Stimulated activated naive CD8-positive, alpha-beta T cell treated with anti-CD3 and anti-CD28 coated beads, Interleukin-15, amount 100 ng/mL, for 72 hours (primary cell): ENCODE results near the gene ACVR1B.

Experiments used
- ATAC-seq: fragments of 150-1000 bp; cut with Tn5 transposase; 2 replicates; pipeline ENCODE4 v1.10.0; 2021; ENCODE audit warnings: mild to moderate bottlenecking, moderate library complexity
- DNase-seq, 2 donors: peaks; one replicate each; pipeline ENCODE4 v3.0.0; 2021 to 2022
- H3K27ac Mint-ChIP-seq, 2 donors: one replicate each; pipeline ENCODE4 v1.8.0; 2022; ENCODE audit warnings: mild to moderate bottlenecking in 2 of 2, mixed read lengths in 2 of 2, moderate library complexity in 2 of 2
- H3K27me3 Mint-ChIP-seq: one replicate; pipeline ENCODE4 v1.8.0; 2022; ENCODE audit warnings: mixed read lengths
- H3K4me1 Mint-ChIP-seq: one replicate; pipeline ENCODE4 v1.8.0; 2022; ENCODE audit warnings: mild to moderate bottlenecking, mixed read lengths
- H3K4me3 Mint-ChIP-seq, 2 donors: one replicate each; pipeline ENCODE4 v1.8.0; 2022; ENCODE audit warnings: mild to moderate bottlenecking in 2 of 2, mixed read lengths in 2 of 2, moderate library complexity in 1 of 2
- H3K9me3 Mint-ChIP-seq, 2 donors: one replicate each; pipeline ENCODE4 v1.8.0; 2022; ENCODE audit warnings: mixed read lengths in 2 of 2

The ACVR1B gene

DNA sequence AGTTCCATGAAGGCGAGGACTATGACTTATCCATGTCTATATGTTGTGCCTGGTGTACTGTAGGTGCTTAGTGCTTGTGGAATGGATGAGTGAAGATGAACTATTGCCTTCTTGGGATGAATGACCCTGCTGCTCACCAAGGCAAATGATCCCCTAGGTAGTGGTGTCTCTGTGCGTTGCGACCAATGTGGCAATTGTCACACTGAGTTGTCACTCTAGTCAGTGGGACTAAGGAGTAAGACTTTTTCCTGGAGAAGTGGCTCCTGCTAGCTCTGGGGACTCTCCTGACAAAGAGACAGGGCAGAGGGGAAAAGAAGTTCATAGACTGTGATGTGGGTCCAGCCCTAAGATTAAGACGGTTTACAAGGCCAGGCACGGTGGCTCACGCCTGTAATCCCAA, 3.4 kb upstream of the ACVR1B start:
- Mint-ChIP-seq H3K27me3 (peaks cover 10% of the 10 kb centered on the region), H3K9me3 (peaks cover 8 to 16% of the 10 kb centered on the region in 2 donors), H3K4me1 (peaks cover 13% of the 10 kb centered on the region), H3K27ac (no peak overlapping the region), H3K4me3 (no peak overlapping the region)
- ATAC-seq: no peak
- no peak for DNase-seq

DNA sequence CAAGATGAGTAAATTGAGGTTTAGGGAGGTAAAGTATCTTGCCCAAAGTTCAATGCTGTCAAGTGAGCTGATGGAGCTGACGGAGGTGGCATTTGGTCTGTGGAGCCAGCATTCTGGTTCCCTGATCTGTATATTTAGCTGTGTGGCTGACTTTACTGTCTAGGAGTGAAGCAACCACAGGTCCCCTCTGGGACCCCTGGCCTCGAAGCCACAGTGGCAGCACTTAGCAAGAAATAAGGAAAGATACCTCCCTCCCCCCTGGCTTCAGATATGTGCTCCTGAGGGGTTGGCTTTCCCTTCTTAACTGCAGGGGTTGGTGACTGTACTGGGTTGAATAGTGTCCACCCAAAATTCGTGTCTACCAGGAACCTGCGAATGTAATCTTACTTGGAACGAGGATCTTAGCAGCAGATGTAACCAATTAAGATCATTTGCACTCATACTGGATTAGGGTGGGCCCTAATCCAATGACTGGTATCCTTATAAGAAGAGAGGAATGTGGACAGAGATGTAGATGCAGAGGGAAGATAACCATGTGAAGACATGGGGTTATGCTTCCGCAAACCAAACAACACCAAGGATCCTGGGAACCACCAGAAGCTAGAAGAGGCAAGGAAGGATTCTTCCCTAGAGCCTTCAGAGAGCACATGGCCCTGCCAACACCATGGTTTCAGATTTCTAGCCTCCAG, 2.0 kb upstream of the ACVR1B start:
- H3K27ac Mint-ChIP-seq: no peak overlapping the region

DNA sequence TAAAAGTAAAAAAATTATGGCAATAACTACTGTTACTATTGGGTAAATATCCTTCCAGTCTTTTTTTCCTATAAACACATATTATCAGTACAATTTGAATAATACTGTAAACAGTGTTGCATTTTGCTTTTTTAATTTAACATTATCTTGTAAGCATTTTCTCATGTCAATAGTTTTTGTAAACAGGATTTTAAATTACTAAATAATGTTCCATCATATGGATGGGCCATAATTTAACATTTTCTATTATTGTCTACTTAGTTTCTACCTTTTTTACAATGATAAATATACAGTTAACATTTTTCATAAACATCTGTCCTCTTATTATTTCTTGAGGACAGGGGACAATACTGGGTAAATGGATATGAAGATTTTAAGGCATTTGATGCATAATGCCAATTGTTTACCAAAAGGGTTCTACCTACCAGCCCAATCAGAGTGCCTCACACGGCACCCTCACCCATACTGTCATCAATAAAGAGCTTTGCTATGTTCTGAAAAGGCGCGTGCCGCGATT, 759 bp upstream of the ACVR1B start:
- peak overlapping the region; percentile 98 to 99 for H3K4me3 Mint-ChIP-seq
- peak; percentile 60 for ATAC-seq
- no peaks in the 10 kb centered on the region for H3K9me3 Mint-ChIP-seq
- peak overlapping the region; percentile 93 to 96 for H3K27ac Mint-ChIP-seq
- H3K27me3 Mint-ChIP-seq: peaks cover 10% of the 10 kb centered on the region
- H3K4me1 Mint-ChIP-seq: peaks cover 40% of the 10 kb centered on the region
- DNase-seq: no peak

More for the DNA sequence above, 2.0 kb upstream of the ACVR1B start:
- Mint-ChIP-seq H3K9me3 (peaks cover 3 to 10% of the 10 kb centered on the region in 2 donors), H3K4me1 (peaks cover 27% of the 10 kb centered on the region), H3K27me3 (peaks cover 10% of the 10 kb centered on the region), H3K4me3 (peak overlapping the region in 1 of 2 donors; percentile 8)
- no peak for DNase-seq
- ATAC-seq: no peak

DNA sequence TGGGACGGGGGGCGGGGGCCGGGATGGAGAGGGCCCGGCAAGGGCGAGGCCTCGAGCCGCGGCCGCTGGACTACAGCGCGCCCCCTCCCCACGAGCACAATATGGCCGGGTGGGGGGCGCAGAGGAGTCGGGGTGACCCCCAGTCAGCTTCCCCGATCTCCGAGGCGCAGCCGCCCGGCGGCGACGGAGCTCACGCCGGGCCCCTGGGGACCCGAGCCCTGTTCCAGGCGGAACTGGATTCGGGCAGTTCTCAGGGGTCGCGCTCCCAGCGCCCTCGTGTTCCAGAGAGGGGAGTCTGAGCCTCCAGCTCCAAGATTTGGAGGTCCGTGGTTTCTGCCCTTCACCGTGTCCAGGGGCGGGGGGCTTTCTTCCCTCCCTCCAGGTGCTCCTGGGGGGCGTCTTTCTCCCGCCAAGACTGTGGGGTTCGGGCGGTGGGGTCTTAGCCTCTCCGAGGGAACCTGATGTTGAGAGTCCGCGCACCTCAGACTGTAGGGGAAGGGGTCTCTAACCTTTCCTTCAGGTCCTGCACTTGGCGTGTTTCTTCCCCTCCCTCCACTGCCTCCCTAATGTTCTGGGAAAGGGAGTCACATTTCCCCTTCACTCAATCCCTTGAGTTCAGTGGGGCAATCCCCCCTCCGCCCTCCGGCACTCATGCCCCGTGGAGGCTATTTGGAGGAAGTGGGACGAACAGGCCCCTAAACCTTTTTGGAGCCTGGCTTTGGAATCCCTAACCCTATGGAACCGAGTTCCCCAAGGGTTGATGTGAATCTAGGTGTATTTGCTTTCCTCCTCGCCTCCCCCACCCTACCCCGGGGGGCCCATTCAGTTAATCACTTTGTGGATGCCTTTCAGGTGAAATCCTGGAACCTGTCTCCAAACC, 584 bp downstream of the ACVR1B start:
- Mint-ChIP-seq H3K27me3 (peaks cover 10% of the 10 kb centered on the region), H3K27ac (peak overlapping the region in 1 of 2 donors; percentile 69), H3K9me3 (no peaks in the 10 kb centered on the region), H3K4me1 (peaks cover 44% of the 10 kb centered on the region), H3K4me3 (peak overlapping the region; percentile 49 to 78)
- ATAC-seq (peak; percentile 19), DNase-seq (no peak)

DNA sequence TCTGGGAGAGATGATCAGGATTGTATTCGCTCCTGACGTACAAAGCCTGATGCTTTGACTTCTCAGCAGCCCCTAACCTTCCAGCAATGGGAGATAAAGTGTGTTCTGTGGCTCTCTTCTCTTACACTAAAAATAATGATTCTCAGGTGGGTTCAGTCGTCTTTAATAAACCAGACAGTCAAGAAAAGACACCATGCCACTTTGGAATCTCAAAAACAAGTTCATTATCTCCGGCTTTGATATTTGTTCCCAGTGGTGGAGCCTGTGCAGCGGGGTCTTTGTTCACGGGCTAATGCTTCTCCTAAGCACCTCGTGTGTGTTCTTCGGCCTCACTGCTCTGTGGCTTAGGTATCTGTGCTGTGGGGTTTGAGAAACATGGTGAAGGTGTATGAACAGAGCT, 1.6 kb downstream of the ACVR1B start:
- H3K4me3 Mint-ChIP-seq: peak overlapping the region; percentile 49 to 78
- H3K9me3 Mint-ChIP-seq: no peaks in the 10 kb centered on the region
- no peak for ATAC-seq
- peaks cover 44% of the 10 kb centered on the region for H3K4me1 Mint-ChIP-seq
- no peak overlapping the region for H3K27ac Mint-ChIP-seq
- no peak for DNase-seq
- H3K27me3 Mint-ChIP-seq: peaks cover 10% of the 10 kb centered on the region

DNA sequence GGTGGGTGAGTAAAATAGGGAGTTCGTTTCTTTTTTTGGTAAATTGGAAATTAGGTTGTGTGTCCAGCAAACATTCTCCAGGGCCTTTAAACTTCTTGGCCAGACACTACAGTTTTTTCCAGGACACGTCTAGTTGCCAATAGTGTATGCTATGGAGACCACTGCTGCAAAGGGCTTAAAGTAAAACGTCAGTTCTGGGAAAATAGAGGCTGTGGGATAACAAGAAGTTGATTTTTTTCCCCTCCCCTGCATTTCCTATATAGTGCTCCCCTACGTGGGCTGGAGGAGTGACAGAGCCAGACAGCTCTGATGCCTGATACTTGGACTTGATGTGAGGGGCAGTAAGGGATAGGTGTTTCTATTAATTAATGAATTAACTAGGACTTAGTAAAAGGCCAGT, 2.4 kb downstream of the ACVR1B start:
- Mint-ChIP-seq H3K4me3 (peak overlapping the region; percentile 49 to 78), H3K27ac (no peak overlapping the region), H3K27me3 (peaks cover 10% of the 10 kb centered on the region), H3K9me3 (no peaks in the 10 kb centered on the region), H3K4me1 (peaks cover 44% of the 10 kb centered on the region)
- DNase-seq (no peak), ATAC-seq (no peak)

DNA sequence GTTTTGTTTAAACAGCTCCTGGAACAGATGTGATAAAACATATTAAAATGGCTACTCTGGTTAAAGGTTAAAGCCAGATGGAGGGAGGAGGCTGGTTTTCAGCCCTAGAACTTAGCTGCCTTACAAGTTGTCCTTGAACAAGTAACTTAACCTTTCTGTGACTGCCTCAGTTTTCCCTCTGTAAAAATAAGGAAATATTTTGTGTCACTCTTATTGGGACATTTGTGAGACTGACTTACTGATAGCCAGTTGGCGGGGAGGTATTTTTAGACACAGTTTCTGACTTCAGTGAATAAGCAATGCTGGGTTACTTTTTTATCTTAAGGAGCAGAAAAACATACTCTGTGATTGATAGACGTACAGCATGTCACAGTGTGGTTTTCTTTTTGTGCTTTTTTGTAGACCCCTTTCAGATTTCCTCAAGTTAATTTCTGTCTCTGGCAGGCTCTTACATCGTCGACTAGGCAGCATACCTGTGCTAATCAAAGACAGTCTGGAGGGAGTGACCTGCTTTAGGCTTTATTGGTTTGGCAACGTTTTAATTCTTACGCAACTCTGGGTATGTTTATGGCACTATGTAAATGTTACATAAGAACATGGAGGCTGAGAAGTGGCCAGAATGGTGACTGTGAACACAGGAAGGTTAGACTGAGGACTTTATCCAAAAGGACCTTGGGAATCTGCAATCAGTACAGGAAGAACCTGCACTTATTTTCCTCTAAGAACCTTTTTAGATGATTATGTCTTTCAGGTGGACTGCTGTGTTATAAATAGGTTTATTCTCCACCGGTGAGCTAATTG, 3.3 kb downstream of the ACVR1B start:
- Mint-ChIP-seq H3K4me3 (peak overlapping the region in 1 of 2 donors; percentile 49), H3K27ac (no peak overlapping the region), H3K4me1 (peaks cover 44% of the 10 kb centered on the region), H3K27me3 (peaks cover 5% of the 10 kb centered on the region), H3K9me3 (no peaks in the 10 kb centered on the region)
- ATAC-seq: no peak
- no peak for DNase-seq

DNA sequence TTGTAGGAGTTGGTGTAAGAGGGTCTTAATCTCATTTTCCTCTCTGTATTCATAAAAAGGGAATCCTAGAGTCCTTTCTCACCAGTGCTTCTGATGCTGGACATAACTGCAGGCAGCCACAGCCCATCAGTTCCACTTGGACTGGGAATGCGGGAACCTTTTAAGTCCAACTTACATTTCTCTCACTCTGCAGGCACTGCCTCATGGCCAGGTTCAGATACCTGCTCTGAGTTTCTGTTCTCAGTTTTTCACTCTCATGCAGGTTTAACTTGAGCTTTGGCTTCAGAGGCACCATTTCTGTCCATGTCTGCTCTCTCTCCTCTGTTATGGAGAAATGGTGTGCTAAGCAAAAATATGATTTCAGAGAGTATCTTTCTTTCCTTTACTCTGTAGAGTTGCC, 4.2 kb downstream of the ACVR1B start:
- ATAC-seq (no peak), DNase-seq (no peak)
- peaks cover 46% of the 10 kb centered on the region for H3K4me1 Mint-ChIP-seq
- no peaks in the 10 kb centered on the region for H3K9me3 Mint-ChIP-seq
- H3K27ac Mint-ChIP-seq: peak overlapping the region in 1 of 2 donors; percentile 28
- no peaks in the 10 kb centered on the region for H3K27me3 Mint-ChIP-seq
- H3K4me3 Mint-ChIP-seq: no peak overlapping the region

DNA sequence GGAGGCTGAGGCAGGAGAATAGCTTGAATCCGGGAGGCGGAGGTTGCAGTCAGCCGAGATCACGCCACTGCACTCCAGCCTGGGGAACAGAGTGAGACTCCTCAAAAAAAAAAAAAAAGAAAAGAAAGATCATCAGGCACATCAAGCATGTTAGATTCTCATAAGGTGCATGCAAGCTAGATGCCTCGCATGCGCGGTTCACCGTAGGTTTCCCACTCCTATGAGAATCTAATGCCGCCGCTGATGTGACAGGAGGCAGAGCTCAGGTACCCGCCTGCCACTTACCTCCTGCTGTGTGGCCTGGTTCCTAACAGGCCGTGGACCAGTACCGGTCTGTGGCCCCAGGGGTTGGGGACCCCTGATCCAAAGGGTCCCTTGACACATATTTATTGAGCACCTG, 7.0 kb downstream of the ACVR1B start:
- H3K27me3 Mint-ChIP-seq: no peaks in the 10 kb centered on the region
- H3K4me1 Mint-ChIP-seq: peaks cover 49% of the 10 kb centered on the region
- DNase-seq: no peak
- H3K4me3 Mint-ChIP-seq: no peak overlapping the region
- H3K9me3 Mint-ChIP-seq: no peaks in the 10 kb centered on the region
- ATAC-seq: no peak
- no peak overlapping the region for H3K27ac Mint-ChIP-seq

DNA sequence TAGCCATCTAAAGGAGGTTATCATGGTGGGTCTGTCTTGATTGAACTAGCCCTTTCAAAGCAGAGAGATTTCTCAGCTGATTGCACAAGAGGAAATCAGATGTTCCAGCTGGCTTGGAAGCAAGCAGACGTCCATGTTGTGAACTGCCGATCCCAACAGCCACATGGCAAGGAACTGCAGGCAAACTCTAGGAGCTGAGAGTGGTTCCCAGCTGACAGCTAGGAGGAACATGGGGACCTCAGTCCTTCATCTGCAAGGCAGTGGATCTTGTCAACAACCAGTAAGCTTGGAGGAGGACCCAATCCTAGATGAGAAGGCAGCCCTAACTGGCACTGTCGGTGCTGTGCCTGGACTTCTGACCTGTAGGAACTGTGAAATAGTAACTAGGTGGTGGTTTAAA, 7.7 kb downstream of the ACVR1B start:
- no peaks in the 10 kb centered on the region for H3K27me3 Mint-ChIP-seq
- ATAC-seq (no peak), DNase-seq (no peak)
- H3K27ac Mint-ChIP-seq: no peak overlapping the region
- peaks cover 42% of the 10 kb centered on the region for H3K4me1 Mint-ChIP-seq
- H3K4me3 Mint-ChIP-seq: no peak overlapping the region
- H3K9me3 Mint-ChIP-seq: no peaks in the 10 kb centered on the region

DNA sequence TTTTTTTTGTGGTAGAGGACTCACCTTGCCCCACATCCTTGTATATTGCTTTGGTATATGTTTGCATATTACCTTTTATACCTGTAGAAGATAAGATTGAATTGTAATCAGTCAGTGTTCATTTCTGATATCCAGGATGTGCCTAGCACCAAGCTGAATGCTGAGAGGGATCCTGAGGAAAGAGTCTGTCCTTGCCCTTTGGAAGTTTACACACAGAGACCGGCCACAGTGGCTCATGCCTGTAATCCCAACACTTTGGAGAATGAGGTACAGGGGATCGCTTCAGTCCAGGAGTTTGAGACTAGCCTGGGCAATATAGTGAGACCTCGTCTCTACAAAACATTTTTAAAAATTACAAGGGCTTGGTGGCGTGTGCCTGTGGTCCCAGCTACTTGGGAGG, 8.4 kb downstream of the ACVR1B start:
- Mint-ChIP-seq H3K27ac (no peak overlapping the region), H3K27me3 (no peaks in the 10 kb centered on the region), H3K4me1 (peaks cover 35% of the 10 kb centered on the region), H3K4me3 (no peak overlapping the region), H3K9me3 (no peaks in the 10 kb centered on the region)
- ATAC-seq: no peak
- no peak for DNase-seq

DNA sequence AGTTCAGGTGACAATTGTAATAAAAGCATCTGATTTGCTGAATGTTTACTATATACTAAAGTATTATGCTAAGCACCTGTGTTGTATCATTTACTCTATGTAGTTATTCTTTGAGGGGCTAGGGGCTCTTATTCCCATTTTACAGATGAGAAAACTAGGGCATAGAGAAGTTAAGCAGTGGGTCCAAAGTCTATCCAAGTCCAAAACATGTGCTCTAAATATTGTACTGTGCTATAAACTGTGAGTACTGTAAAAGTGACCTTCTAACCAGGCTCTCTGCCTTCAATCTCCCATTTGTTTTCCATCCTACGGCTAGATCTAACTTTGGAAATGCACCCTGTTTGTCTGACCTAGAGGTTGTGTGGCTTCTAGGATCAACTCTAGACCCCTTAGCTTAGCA, 9.0 kb downstream of the ACVR1B start:
- Mint-ChIP-seq H3K4me3 (no peak overlapping the region), H3K9me3 (no peaks in the 10 kb centered on the region), H3K4me1 (peaks cover 29% of the 10 kb centered on the region), H3K27me3 (no peaks in the 10 kb centered on the region), H3K27ac (no peak overlapping the region)
- no peak for DNase-seq
- no peak for ATAC-seq

DNA sequence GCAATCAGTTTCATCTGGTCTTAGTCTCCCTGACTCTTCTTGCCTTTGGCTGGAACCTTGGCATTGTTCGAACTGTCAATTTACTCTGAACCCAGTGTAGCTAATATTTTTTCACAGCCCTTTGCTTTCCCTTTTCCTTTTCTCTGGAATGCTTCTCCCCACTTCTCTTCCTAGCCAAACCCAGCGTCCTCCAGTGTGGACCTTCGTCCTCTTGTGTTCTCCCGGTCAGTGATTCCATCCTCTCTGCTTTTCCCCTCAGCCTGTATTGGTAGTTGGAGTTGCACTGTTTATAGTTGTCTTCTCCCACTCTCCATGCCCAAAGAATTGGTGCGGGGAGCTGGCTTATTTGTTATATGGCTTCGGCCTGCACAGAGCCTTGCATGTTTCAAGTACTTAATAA, 9.4 kb downstream of the ACVR1B start:
- H3K4me1 Mint-ChIP-seq: peaks cover 25% of the 10 kb centered on the region
- H3K4me3 Mint-ChIP-seq: no peak overlapping the region
- peak overlapping the region in 1 of 2 donors; percentile 28 for H3K27ac Mint-ChIP-seq
- ATAC-seq (no peak), DNase-seq (no peak)
- no peaks in the 10 kb centered on the region for H3K27me3 Mint-ChIP-seq
- H3K9me3 Mint-ChIP-seq: no peaks in the 10 kb centered on the region

DNA sequence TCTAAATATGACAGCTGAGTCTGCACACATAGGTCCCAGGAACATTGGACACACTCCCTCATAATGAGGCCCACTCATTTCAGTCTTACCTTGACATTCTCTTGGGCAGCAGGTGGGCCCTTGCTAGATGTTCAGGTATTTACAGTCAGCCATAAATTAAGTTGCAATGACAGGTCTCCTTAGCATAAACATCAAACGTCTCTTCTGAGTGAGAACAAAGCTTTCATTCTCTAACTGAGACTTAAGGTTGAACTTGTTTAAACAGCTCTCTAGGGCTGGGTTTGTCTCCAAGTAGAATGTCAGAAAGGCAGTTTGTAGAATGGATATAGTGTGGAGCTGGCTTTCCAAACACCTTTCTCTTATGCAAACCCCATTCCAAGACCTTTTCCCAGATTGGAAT, 10.3 kb downstream of the ACVR1B start:
- Mint-ChIP-seq H3K4me3 (no peak overlapping the region), H3K27ac (no peak overlapping the region), H3K9me3 (no peaks in the 10 kb centered on the region), H3K27me3 (no peaks in the 10 kb centered on the region), H3K4me1 (peaks cover 22% of the 10 kb centered on the region)
- no peak for DNase-seq
- no peak for ATAC-seq

DNA sequence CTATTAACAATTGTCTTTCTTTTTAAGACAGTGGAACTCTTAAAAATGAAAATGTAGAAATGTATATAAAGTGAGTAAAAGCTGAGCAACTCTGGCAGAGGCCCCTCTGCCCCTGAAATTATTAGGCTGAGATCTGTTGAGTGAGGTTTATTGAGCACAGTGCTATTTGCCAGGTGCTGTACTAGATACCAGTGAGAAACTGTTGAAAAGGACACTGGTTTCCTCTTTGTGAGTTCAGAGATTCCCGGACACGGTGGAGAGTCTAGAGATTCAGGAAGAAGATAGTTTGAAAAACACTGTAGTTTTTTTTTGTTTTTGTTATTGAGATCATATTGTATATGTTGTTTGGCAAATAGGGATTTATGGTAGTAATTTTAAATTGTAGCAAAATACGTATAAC, 11.2 kb downstream of the ACVR1B start:
- DNase-seq: no peak
- Mint-ChIP-seq H3K4me3 (no peak overlapping the region), H3K27me3 (no peaks in the 10 kb centered on the region)

More for the DNA sequence above, 11.2 kb downstream of the ACVR1B start:
- Mint-ChIP-seq H3K9me3 (no peaks in the 10 kb centered on the region), H3K4me1 (peaks cover 22% of the 10 kb centered on the region), H3K27ac (no peak overlapping the region)
- ATAC-seq: no peak
